MM.1S (cell line): ENCODE data around the gene IL18BP.

Experiments used
- EZH2phosphoT487 ChIP-seq: fragments of 300-600 bp; sonication (generic); IDR thresholded peaks from 2 replicates; pipeline ENCODE4 v1.6.1; 2018; ENCODE audit warnings: antibody characterized with exemption, low read length
- TF ChIP-seq, protein P1 (sequence below): fragments of 300-600 bp; sonication (generic); IDR thresholded peaks from 2 replicates; pipeline ENCODE4 v1.5.1; 2016; ENCODE audit warnings: antibody characterized with exemption, low read length, mixed read lengths

DNA sequence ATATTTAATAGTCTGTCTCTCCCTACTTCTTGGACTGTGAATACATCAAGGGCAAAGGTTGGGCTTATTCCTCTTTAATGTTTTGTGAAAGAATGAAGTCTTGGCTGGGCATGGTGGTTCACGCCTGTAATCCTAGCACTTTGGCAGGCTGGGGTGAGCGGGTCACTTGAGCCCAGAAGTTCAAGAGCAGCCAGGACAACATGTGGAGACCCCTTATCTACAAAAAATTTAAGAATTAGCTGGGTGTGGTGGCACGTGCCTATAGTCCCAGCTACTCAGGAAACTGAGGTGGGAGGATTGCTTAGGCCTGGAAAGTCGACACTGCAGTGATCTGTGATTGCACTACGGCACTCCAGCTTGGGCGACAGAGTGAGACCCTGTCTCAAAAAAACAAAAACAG, 49.7 kb upstream of the IL18BP start:
- TF ChIP-seq, protein P1, sequence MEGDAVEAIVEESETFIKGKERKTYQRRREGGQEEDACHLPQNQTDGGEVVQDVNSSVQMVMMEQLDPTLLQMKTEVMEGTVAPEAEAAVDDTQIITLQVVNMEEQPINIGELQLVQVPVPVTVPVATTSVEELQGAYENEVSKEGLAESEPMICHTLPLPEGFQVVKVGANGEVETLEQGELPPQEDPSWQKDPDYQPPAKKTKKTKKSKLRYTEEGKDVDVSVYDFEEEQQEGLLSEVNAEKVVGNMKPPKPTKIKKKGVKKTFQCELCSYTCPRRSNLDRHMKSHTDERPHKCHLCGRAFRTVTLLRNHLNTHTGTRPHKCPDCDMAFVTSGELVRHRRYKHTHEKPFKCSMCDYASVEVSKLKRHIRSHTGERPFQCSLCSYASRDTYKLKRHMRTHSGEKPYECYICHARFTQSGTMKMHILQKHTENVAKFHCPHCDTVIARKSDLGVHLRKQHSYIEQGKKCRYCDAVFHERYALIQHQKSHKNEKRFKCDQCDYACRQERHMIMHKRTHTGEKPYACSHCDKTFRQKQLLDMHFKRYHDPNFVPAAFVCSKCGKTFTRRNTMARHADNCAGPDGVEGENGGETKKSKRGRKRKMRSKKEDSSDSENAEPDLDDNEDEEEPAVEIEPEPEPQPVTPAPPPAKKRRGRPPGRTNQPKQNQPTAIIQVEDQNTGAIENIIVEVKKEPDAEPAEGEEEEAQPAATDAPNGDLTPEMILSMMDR = no peak
- TF ChIP-seq EZH2phosphoT487 = no peak
